Progenitor cell of endocrine pancreas (in vitro differentiated cells): ENCODE measurements around the gene ANKRD6. TPM values are rescaled to one million over a fixed set of nuclear protein-coding genes. Genes with fewer than 3 reads are reported as not detected.

Source experiments
- DNase-seq: peaks from one replicate; pipeline ENCODE4 v3.0.0; 2021; ENCODE audit warnings: low spot score; ENCODE audit not compliant: unreplicated experiment
- H3K27ac Mint-ChIP-seq: 2 replicates; pipeline ENCODE4 v1.8.0; 2021; ENCODE audit warnings: mild to moderate bottlenecking, moderate library complexity, mixed read lengths
- H3K27me3 Mint-ChIP-seq: 2 replicates; pipeline ENCODE4 v1.8.0; 2021; ENCODE audit warnings: mixed read lengths
- H3K36me3 Mint-ChIP-seq: 2 replicates; pipeline ENCODE4 v1.8.0; 2022; ENCODE audit warnings: mixed read lengths; ENCODE audit not compliant: insufficient read depth
- H3K4me1 Mint-ChIP-seq: 2 replicates; pipeline ENCODE4 v1.8.0; 2021; ENCODE audit warnings: low read depth, mixed read lengths
- H3K4me3 Mint-ChIP-seq: 2 replicates; pipeline ENCODE4 v1.8.0; 2021; ENCODE audit warnings: low read depth, mild to moderate bottlenecking, moderate library complexity, mixed read lengths
- H3K9me3 Mint-ChIP-seq: 2 replicates; pipeline ENCODE4 v1.8.0; 2021; ENCODE audit warnings: low read depth, mixed read lengths
- CTCF ChIP-seq: fragments of 200-600 bp; sonication (generic); IDR thresholded peaks from one replicate; pipeline ENCODE4 v1.5.0; 2021; ENCODE audit warnings: antibody characterized with exemption, mild to moderate bottlenecking; ENCODE audit not compliant: unreplicated experiment
- total RNA-seq: library from RNA; stranded (reverse); gene quantifications from 2 replicates; pipeline ENCODE4 v1.2.1, GENCODE V29; 2021

ANKRD6 gene
- total RNA-seq, 1 donor from 2014 or later, result 32.4 TPM

GRCh38 chr6:89584539-89584938 is 151.6 kb downstream of the ANKRD6 start:
- no peak for DNase-seq
- no peaks in the 10 kb centered on the region for H3K9me3 Mint-ChIP-seq
- H3K4me3 Mint-ChIP-seq, result no peak overlapping the region
- peaks cover 5% of the 10 kb centered on the region for H3K4me1 Mint-ChIP-seq
- H3K27ac Mint-ChIP-seq, result no peak overlapping the region
- no peak for TF ChIP-seq CTCF
- no peaks in the 10 kb centered on the region for H3K27me3 Mint-ChIP-seq
- no peaks in the 10 kb centered on the region for H3K36me3 Mint-ChIP-seq

GRCh38 chr6:89585154-89585553 is 152.2 kb downstream of the ANKRD6 start:
- Mint-ChIP-seq H3K27ac (no peak overlapping the region), H3K9me3 (no peaks in the 10 kb centered on the region), H3K4me1 (peaks cover 5% of the 10 kb centered on the region), H3K27me3 (no peaks in the 10 kb centered on the region), H3K4me3 (no peak overlapping the region), H3K36me3 (no peaks in the 10 kb centered on the region)
- no peak for TF ChIP-seq CTCF
- DNase-seq, result no peak

- Mint-ChIP-seq H3K36me3 (no peaks in the 10 kb centered on the region), H3K9me3 (no peaks in the 10 kb centered on the region), H3K27ac (no peak overlapping the region), H3K27me3 (no peaks in the 10 kb centered on the region), H3K4me1 (no peaks in the 10 kb centered on the region), H3K4me3 (no peak overlapping the region)
- DNase-seq, result no peak
- no peak for TF ChIP-seq CTCF
These were observed 156.5 kb downstream of the ANKRD6 start for GRCh38 chr6:89589297-89590025.

- TF ChIP-seq CTCF, result no peak
- Mint-ChIP-seq H3K36me3 (no peaks in the 10 kb centered on the region), H3K4me3 (no peak overlapping the region), H3K27ac (no peak overlapping the region), H3K9me3 (no peaks in the 10 kb centered on the region), H3K27me3 (no peaks in the 10 kb centered on the region), H3K4me1 (no peaks in the 10 kb centered on the region)
- no peak for DNase-seq
These were observed 157.2 kb downstream of the ANKRD6 start for GRCh38 chr6:89590133-89590532.

GRCh38 chr6:89591745-89592144 is 158.8 kb downstream of the ANKRD6 start:
- H3K4me1 Mint-ChIP-seq, result no peaks in the 10 kb centered on the region
- DNase-seq, result no peak
- H3K9me3 Mint-ChIP-seq, result no peaks in the 10 kb centered on the region
- H3K27me3 Mint-ChIP-seq, result no peaks in the 10 kb centered on the region
- TF ChIP-seq CTCF, result no peak
- H3K4me3 Mint-ChIP-seq, result no peak overlapping the region
- H3K27ac Mint-ChIP-seq, result no peak overlapping the region
- H3K36me3 Mint-ChIP-seq, result no peaks in the 10 kb centered on the region
